ENCODE measurements around the gene MAD1L1. TPM values are rescaled to one million over a fixed set of nuclear protein-coding genes. Genes with fewer than 3 reads are reported as not detected.

MAD1L1 gene
- total RNA-seq, 2 donors from 2014 or later, result 39.5 to 79.4 TPM

DNA sequence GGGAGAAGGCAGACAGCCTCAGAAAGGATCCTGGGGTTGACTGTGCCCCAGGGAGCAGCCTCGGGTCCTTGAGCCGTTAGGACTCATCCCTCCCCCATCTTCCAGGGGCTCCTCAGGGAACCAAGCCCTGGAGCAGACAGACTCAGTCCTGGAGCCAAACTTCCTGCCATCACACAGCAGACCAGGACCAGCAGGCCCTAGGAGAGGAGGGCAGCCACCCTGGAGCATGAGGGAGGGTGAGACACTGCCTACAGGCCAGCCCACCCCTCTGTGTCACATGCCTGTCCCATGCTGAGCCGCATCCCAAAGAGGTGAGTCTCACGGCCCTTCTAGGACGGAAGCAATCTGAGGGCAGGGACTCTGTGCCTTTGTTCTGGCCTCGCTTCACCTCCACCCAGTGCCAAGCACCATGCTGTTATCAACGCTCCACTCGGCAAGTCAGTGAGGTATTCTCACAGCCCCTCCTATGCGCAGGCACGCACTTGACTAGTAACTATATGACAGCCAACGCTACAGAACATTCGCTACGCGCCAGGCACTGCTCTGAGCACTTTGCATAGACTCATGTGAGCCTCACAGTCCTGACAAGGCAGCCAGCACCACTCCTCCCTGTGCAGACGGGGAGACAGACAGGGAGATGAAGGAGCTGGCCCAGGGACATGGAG, 19.1 kb downstream of the MAD1L1 start:
- Mint-ChIP-seq H3K36me3 (peaks cover 17% of the 10 kb centered on the region), H3K9me3 (no peaks in the 10 kb centered on the region), H3K27me3 (no peaks in the 10 kb centered on the region), H3K27ac (peak overlapping the region in 1 of 2 donors; percentile 40), H3K4me3 (no peak overlapping the region), H3K4me1 (ENCODE audit: low read depth in 2 of 2) (peaks cover 0 to 10% of the 10 kb centered on the region in 2 donors)
- ATAC-seq, result no peak
- no peak for DNase-seq (ENCODE audit: low spot score)

- no peak overlapping the region for H3K27ac Mint-ChIP-seq
- H3K4me3 Mint-ChIP-seq, result no peak overlapping the region
Measured at GRCh38 chr7:2212906-2213305, 19.8 kb downstream of the MAD1L1 start.

GRCh38 chr7:2211926-2212325, 20.8 kb downstream of the MAD1L1 start:
- DNase-seq (ENCODE audit: low spot score), result no peak
- no peak for ATAC-seq
- H3K27me3 Mint-ChIP-seq, result no peaks in the 10 kb centered on the region
- peaks cover 22% of the 10 kb centered on the region for H3K36me3 Mint-ChIP-seq
- H3K4me3 Mint-ChIP-seq, result no peak overlapping the region
- peaks cover 0 to 8% of the 10 kb centered on the region in 2 donors for H3K4me1 Mint-ChIP-seq (ENCODE audit: low read depth in 2 of 2)
- H3K9me3 Mint-ChIP-seq, result no peaks in the 10 kb centered on the region
- no peak overlapping the region for H3K27ac Mint-ChIP-seq

More at GRCh38 chr7:2212906-2213305, 19.8 kb downstream of the MAD1L1 start:
- no peak for DNase-seq (ENCODE audit: low spot score)
- Mint-ChIP-seq H3K27me3 (no peaks in the 10 kb centered on the region), H3K4me1 (ENCODE audit: low read depth in 2 of 2) (peaks cover 0 to 8% of the 10 kb centered on the region in 2 donors), H3K36me3 (peaks cover 22% of the 10 kb centered on the region), H3K9me3 (no peaks in the 10 kb centered on the region)
- ATAC-seq, result no peak

DNA sequence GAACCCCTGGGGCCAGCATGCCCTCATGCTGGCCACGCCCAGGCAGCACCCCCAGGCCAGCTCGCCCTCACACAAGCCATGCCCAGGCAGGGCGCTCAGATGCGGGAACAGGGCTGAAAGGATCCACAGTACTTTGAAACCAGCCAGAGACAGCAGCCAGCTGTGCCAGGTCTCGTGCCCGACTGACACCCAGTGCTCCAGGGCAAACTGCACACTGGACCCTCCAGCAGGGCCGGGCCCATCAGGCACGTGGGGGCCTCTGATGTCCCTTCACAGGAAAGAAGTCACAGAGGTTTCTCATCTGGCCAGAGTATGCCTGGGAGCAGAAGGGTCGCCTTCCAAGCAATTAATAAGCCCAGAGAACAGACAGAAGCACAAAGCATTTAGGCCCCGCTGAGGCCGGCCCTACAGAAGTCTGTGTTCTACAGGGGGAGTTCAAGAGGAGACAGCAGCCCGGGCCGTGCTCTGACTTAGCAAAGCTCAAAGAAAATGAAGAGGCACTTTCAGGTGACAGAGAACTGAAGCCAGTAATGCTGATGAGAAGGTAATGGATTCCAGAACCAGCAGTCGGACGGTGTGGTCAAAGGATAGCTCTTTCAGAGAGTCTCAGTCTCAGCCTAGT, 21.4 kb downstream of the MAD1L1 start:
- no peaks in the 10 kb centered on the region for H3K9me3 Mint-ChIP-seq
- H3K27me3 Mint-ChIP-seq, result no peaks in the 10 kb centered on the region
- peak; percentile 54 for DNase-seq (ENCODE audit: low spot score)
- peaks cover 0 to 8% of the 10 kb centered on the region in 2 donors for H3K4me1 Mint-ChIP-seq (ENCODE audit: low read depth in 2 of 2)
- H3K4me3 Mint-ChIP-seq, result no peak overlapping the region
- no peak overlapping the region for H3K27ac Mint-ChIP-seq
- ATAC-seq, result no peak
- peaks cover 22% of the 10 kb centered on the region for H3K36me3 Mint-ChIP-seq

DNA sequence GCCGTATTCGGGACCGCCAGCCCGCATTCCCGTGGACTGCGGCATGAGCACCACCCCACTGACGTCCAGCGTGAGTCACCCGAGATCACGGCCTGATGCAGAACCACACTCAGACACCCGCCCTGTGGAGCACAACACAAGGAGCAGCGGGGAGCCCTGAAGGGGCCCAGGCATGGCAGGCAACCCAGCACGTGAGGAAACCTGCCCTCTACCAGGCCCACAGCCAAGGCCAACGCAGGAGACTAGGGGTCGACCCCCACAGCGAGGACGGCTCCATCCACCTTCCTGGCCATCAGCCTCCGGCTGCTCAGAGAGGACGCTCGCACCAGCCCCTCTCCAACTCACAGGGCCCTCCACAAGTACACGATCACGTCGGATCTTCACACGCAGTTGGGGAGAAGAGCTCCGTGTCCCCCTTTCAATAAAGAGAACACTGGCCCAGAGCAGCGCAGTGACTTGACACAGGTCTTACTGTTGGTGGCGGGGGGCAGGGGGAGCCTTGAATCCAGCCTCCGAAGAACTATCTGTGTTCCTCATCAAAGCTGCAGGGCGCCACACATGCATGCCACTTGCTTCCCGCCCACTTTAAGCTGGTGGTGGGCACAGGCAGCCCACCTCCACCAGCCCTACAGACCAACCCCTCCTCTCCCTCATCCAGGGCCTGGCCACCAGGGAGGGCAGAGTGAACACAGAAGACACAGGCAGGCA, 22.0 kb downstream of the MAD1L1 start:
- H3K27ac Mint-ChIP-seq, result no peak overlapping the region
- DNase-seq (ENCODE audit: low spot score) (peak; percentile 25), ATAC-seq (no peak)
- H3K9me3 Mint-ChIP-seq, result no peaks in the 10 kb centered on the region
- no peaks in the 10 kb centered on the region for H3K27me3 Mint-ChIP-seq
- H3K36me3 Mint-ChIP-seq, result peaks cover 16% of the 10 kb centered on the region
- no peak overlapping the region for H3K4me3 Mint-ChIP-seq
- peaks cover 0 to 8% of the 10 kb centered on the region in 2 donors for H3K4me1 Mint-ChIP-seq (ENCODE audit: low read depth in 2 of 2)

DNA sequence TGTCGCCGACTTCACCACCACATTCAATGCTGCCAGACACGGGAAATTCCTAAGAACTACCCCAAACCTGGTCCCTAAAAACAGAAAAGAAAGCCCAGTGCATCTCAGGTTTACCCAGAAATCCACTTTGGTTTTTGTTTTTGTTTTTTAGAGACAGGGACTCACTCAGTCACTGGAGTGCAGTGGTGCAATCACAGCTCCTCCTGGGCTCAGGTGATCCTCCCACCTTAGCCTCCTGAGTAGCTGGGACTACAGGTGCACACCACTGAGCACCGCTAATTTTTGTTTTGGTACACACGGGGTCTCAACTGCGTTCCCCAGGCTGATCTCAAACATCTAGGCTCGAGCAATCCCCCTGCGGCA, 22.8 kb downstream of the MAD1L1 start:
- H3K27me3 Mint-ChIP-seq, result no peaks in the 10 kb centered on the region
- H3K4me3 Mint-ChIP-seq, result no peak overlapping the region
- peaks cover 0 to 5% of the 10 kb centered on the region in 2 donors for H3K4me1 Mint-ChIP-seq (ENCODE audit: low read depth in 2 of 2)
- no peak for ATAC-seq
- no peaks in the 10 kb centered on the region for H3K9me3 Mint-ChIP-seq
- DNase-seq (ENCODE audit: low spot score), result no peak
- H3K36me3 Mint-ChIP-seq, result peaks cover 16% of the 10 kb centered on the region
- H3K27ac Mint-ChIP-seq, result no peak overlapping the region

- Mint-ChIP-seq H3K4me3 (no peak overlapping the region), H3K9me3 (no peaks in the 10 kb centered on the region), H3K4me1 (ENCODE audit: low read depth in 2 of 2) (peaks cover 0 to 5% of the 10 kb centered on the region in 2 donors), H3K27ac (no peak overlapping the region), H3K27me3 (no peaks in the 10 kb centered on the region), H3K36me3 (peaks cover 16% of the 10 kb centered on the region)
- ATAC-seq, result peak in 1 of 2 donors; percentile 66
- DNase-seq (ENCODE audit: low spot score), result no peak
Measured at GRCh38 chr7:2209146-2209960, 23.4 kb downstream of the MAD1L1 start.

GRCh38 chr7:2208712-2209111, 24.0 kb downstream of the MAD1L1 start:
- Mint-ChIP-seq H3K9me3 (no peaks in the 10 kb centered on the region), H3K27ac (no peak overlapping the region), H3K27me3 (no peaks in the 10 kb centered on the region), H3K36me3 (peaks cover 12% of the 10 kb centered on the region), H3K4me3 (no peak overlapping the region), H3K4me1 (ENCODE audit: low read depth in 2 of 2) (peaks cover 0 to 3% of the 10 kb centered on the region in 2 donors)
- DNase-seq (ENCODE audit: low spot score) (no peak), ATAC-seq (no peak)

- DNase-seq (ENCODE audit: low spot score), result no peak
- Mint-ChIP-seq H3K4me3 (no peak overlapping the region), H3K4me1 (ENCODE audit: low read depth in 2 of 2) (peaks cover 0 to 3% of the 10 kb centered on the region in 2 donors), H3K27me3 (no peaks in the 10 kb centered on the region), H3K9me3 (no peaks in the 10 kb centered on the region), H3K36me3 (peaks cover 5% of the 10 kb centered on the region), H3K27ac (no peak overlapping the region)
- ATAC-seq, result no peak
Measured at GRCh38 chr7:2205036-2205780, 27.5 kb downstream of the MAD1L1 start.

DNA sequence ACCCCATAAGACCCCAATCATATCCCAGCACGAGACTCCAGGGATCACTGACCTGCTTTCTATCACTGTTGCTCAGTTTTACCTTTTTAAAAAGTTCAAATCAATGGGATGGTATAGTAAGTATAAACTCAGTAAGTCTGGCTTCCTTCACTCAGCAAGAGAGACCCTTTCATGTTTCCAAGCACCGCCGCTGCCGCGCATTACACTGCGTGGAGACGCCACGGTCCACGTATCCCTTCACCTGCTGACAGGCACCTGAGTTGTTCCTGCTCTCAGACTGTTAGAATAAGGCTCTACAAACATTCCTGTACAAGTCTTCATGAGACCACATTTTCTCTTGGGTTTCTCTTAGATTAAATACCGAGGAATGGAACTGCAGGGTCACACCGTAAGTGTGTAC, 28.3 kb downstream of the MAD1L1 start:
- H3K27ac Mint-ChIP-seq, result no peak overlapping the region
- no peak overlapping the region for H3K4me3 Mint-ChIP-seq
- no peaks in the 10 kb centered on the region for H3K9me3 Mint-ChIP-seq
- ATAC-seq, result no peak
- H3K27me3 Mint-ChIP-seq, result no peaks in the 10 kb centered on the region
- H3K36me3 Mint-ChIP-seq, result peaks cover 5% of the 10 kb centered on the region
- DNase-seq (ENCODE audit: low spot score), result no peak
- peaks cover 0 to 3% of the 10 kb centered on the region in 2 donors for H3K4me1 Mint-ChIP-seq (ENCODE audit: low read depth in 2 of 2)

- no peak for DNase-seq (ENCODE audit: low spot score)
- Mint-ChIP-seq H3K36me3 (peaks cover 5% of the 10 kb centered on the region), H3K27ac (no peak overlapping the region), H3K4me1 (ENCODE audit: low read depth in 2 of 2) (peaks cover 0 to under 1% of the 10 kb centered on the region in 2 donors), H3K9me3 (no peaks in the 10 kb centered on the region), H3K27me3 (no peaks in the 10 kb centered on the region), H3K4me3 (no peak overlapping the region)
- ATAC-seq, result no peak
Measured at GRCh38 chr7:2203766-2204300, 28.9 kb downstream of the MAD1L1 start.

GRCh38 chr7:2202901-2203765, 29.6 kb downstream of the MAD1L1 start:
- H3K27me3 Mint-ChIP-seq, result no peaks in the 10 kb centered on the region
- no peaks in the 10 kb centered on the region for H3K36me3 Mint-ChIP-seq
- ATAC-seq (no peak), DNase-seq (ENCODE audit: low spot score) (no peak)
- H3K27ac Mint-ChIP-seq, result no peak overlapping the region
- no peaks in the 10 kb centered on the region for H3K4me1 Mint-ChIP-seq (ENCODE audit: low read depth in 2 of 2)
- no peak overlapping the region for H3K4me3 Mint-ChIP-seq
- no peaks in the 10 kb centered on the region for H3K9me3 Mint-ChIP-seq
